ENCODE data around the gene C1orf159.

The C1orf159 gene

GRCh38 chr1:1141911-1142250 lies 26.0 kb upstream of the C1orf159 start:
- no peak overlapping the region for H3K4me3 ChIP-seq (ENCODE audit: insufficient read depth in 1 of 2, low read depth in 1 of 2, low read length in 2 of 2)
- no peak overlapping the region for H2BK12ac ChIP-seq (ENCODE audit: low read length in 2 of 2)

DNA sequence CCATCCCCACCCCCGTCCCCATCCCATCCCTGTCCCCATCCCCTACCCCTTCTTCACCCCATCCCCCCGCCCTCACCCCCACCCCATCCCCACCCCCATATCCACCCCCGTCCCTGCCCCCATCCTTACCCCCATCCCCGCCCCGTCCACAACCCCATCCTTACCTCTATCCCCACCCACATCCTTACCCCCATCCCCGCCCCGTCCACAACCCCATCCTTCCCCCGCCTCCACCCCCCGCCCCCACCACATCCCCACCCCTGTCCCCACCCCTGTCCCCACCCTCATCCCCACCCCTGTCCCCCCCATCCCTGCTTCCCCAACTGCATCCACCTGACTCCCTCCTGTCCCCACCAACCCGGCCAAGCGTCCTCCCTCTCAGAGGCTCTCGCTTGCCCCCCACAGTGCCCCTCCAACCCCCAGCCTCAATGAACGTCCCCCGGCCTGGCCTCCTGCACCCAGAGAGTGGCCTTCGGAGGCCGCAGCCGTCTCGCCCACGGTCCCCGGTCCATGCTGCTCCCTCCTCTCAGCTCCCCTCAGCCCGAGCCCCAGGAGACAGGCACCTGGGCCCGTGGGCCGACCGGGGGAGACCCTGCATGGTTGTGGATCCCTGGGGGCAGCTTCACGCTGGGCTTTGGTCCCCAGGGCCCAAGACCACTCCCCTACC lies 25.5 kb upstream of the C1orf159 start:
- no peak overlapping the region for H3K14ac ChIP-seq (ENCODE audit: low read length in 2 of 2)
- WGBS = 70% methylated on average over 16 of the region's 25 CpGs
- no peak overlapping the region for H2AFZ ChIP-seq (ENCODE audit: low read depth, low read length)
- H4K91ac ChIP-seq (ENCODE audit: low read length) = no peak overlapping the region
- no peak overlapping the region for H3K9ac ChIP-seq (ENCODE audit: low read length)
- peaks cover 4% of the 10 kb centered on the region for H3K79me1 ChIP-seq (replicated peaks; ENCODE audit: low read length, poor library complexity, severe bottlenecking)
- H3K4me2 ChIP-seq (ENCODE audit: low read length, poor library complexity, severe bottlenecking) = no peak overlapping the region
- H3K4me1 ChIP-seq (ENCODE audit: control insufficient read depth, insufficient read depth, low read depth, low read length) = peaks cover 21% of the 10 kb centered on the region
- no peaks in the 10 kb centered on the region for H3K9me3 ChIP-seq (ENCODE audit: control insufficient read depth, low read length)
- no peak for DNase-seq
- no peak overlapping the region for H2BK120ac ChIP-seq (ENCODE audit: low read depth, low read length)
- H4K8ac ChIP-seq (ENCODE audit: low read length) = no peak overlapping the region
- H3K36me3 ChIP-seq (ENCODE audit: control insufficient read depth in 1 of 2, insufficient read depth in 2 of 2, low read depth in 1 of 2, low read length in 2 of 2) = peaks cover 0 to 24% of the 10 kb centered on the region in 2 experiments
- H3K18ac ChIP-seq (ENCODE audit: low read depth in 1 of 2, low read length in 2 of 2) = no peak overlapping the region
- no peak overlapping the region for H2BK15ac ChIP-seq (ENCODE audit: low read depth, poor library complexity, severe bottlenecking)
- no peak overlapping the region for H3K4me3 ChIP-seq (ENCODE audit: insufficient read depth in 1 of 2, low read depth in 1 of 2, low read length in 2 of 2)
- H3K4ac ChIP-seq (ENCODE audit: low read depth in 1 of 2, low read length in 2 of 2) = no peak overlapping the region
- no peak overlapping the region for H3K27ac ChIP-seq (ENCODE audit: low read length, poor library complexity, severe bottlenecking)
- no peak overlapping the region for H2BK12ac ChIP-seq (ENCODE audit: low read length in 2 of 2)
- H2AK5ac ChIP-seq (ENCODE audit: low read length, severe bottlenecking) = peak overlapping the region; percentile 89
- H2BK5ac ChIP-seq (ENCODE audit: low read depth, low read length, poor library complexity, severe bottlenecking) = no peak overlapping the region
- no peak overlapping the region for H3K23ac ChIP-seq (ENCODE audit: low read length in 2 of 2)
- H3K27me3 ChIP-seq (ENCODE audit: control insufficient read depth in 1 of 2, insufficient read depth in 1 of 2, low read length in 2 of 2) = peaks cover 3 to 43% of the 10 kb centered on the region in 2 experiments

More at GRCh38 chr1:1141911-1142250, 26.0 kb upstream of the C1orf159 start:
- Histone ChIP-seq H4K8ac (ENCODE audit: low read length) (no peak overlapping the region), H3K79me1 (replicated peaks; ENCODE audit: low read length, poor library complexity, severe bottlenecking) (peaks cover 4% of the 10 kb centered on the region), H3K23ac (ENCODE audit: low read length in 2 of 2) (no peak overlapping the region), H3K9me3 (ENCODE audit: control insufficient read depth, low read length) (no peaks in the 10 kb centered on the region), H2AK5ac (ENCODE audit: low read length, severe bottlenecking) (peak overlapping the region; percentile 89), H3K4ac (ENCODE audit: low read depth in 1 of 2, low read length in 2 of 2) (no peak overlapping the region), H3K27ac (ENCODE audit: low read length, poor library complexity, severe bottlenecking) (no peak overlapping the region), H3K4me2 (ENCODE audit: low read length, poor library complexity, severe bottlenecking) (no peak overlapping the region), H3K18ac (ENCODE audit: low read depth in 1 of 2, low read length in 2 of 2) (no peak overlapping the region), H3K14ac (ENCODE audit: low read length in 2 of 2) (no peak overlapping the region), H4K91ac (ENCODE audit: low read length) (no peak overlapping the region), H3K4me1 (ENCODE audit: control insufficient read depth, insufficient read depth, low read depth, low read length) (peaks cover 21% of the 10 kb centered on the region), H2AFZ (ENCODE audit: low read depth, low read length) (no peak overlapping the region), H3K9ac (ENCODE audit: low read length) (no peak overlapping the region), H3K27me3 (ENCODE audit: control insufficient read depth in 1 of 2, insufficient read depth in 1 of 2, low read length in 2 of 2) (peaks cover 3 to 42% of the 10 kb centered on the region in 2 experiments), H3K36me3 (ENCODE audit: control insufficient read depth in 1 of 2, insufficient read depth in 2 of 2, low read depth in 1 of 2, low read length in 2 of 2) (peaks cover 0 to 24% of the 10 kb centered on the region in 2 experiments), H2BK5ac (ENCODE audit: low read depth, low read length, poor library complexity, severe bottlenecking) (no peak overlapping the region), H2BK15ac (ENCODE audit: low read depth, poor library complexity, severe bottlenecking) (no peak overlapping the region), H2BK120ac (ENCODE audit: low read depth, low read length) (no peak overlapping the region)
- no peak for DNase-seq
- 76% methylated on average over 15 of the region's 15 CpGs for WGBS

- H4K8ac ChIP-seq (ENCODE audit: low read length) = no peak overlapping the region
- H3K23ac ChIP-seq (ENCODE audit: low read length in 2 of 2) = no peak overlapping the region
- peaks cover 0 to 20% of the 10 kb centered on the region in 2 experiments for H3K36me3 ChIP-seq (ENCODE audit: control insufficient read depth in 1 of 2, insufficient read depth in 2 of 2, low read depth in 1 of 2, low read length in 2 of 2)
- peaks cover 3 to 44% of the 10 kb centered on the region in 2 experiments for H3K27me3 ChIP-seq (ENCODE audit: control insufficient read depth in 1 of 2, insufficient read depth in 1 of 2, low read length in 2 of 2)
- 86% methylated on average over 12 of the region's 18 CpGs for WGBS
- no peak overlapping the region for H2AK5ac ChIP-seq (ENCODE audit: low read length, severe bottlenecking)
- H2BK5ac ChIP-seq (ENCODE audit: low read depth, low read length, poor library complexity, severe bottlenecking) = no peak overlapping the region
- H3K4ac ChIP-seq (ENCODE audit: low read depth in 1 of 2, low read length in 2 of 2) = no peak overlapping the region
- H3K79me1 ChIP-seq (replicated peaks; ENCODE audit: low read length, poor library complexity, severe bottlenecking) = peaks cover 4% of the 10 kb centered on the region
- no peak overlapping the region for H2AFZ ChIP-seq (ENCODE audit: low read depth, low read length)
- H4K91ac ChIP-seq (ENCODE audit: low read length) = no peak overlapping the region
- H3K4me3 ChIP-seq (ENCODE audit: insufficient read depth in 1 of 2, low read depth in 1 of 2, low read length in 2 of 2) = no peak overlapping the region
- H3K4me1 ChIP-seq (ENCODE audit: control insufficient read depth, insufficient read depth, low read depth, low read length) = peaks cover 22% of the 10 kb centered on the region
- H3K9me3 ChIP-seq (ENCODE audit: control insufficient read depth, low read length) = no peaks in the 10 kb centered on the region
- no peak for DNase-seq
- H2BK12ac ChIP-seq (ENCODE audit: low read length in 2 of 2) = no peak overlapping the region
- no peak overlapping the region for H3K27ac ChIP-seq (ENCODE audit: low read length, poor library complexity, severe bottlenecking)
- no peak overlapping the region for H2BK15ac ChIP-seq (ENCODE audit: low read depth, poor library complexity, severe bottlenecking)
- no peak overlapping the region for H3K4me2 ChIP-seq (ENCODE audit: low read length, poor library complexity, severe bottlenecking)
- no peak overlapping the region for H2BK120ac ChIP-seq (ENCODE audit: low read depth, low read length)
- no peak overlapping the region for H3K14ac ChIP-seq (ENCODE audit: low read length in 2 of 2)
- H3K9ac ChIP-seq (ENCODE audit: low read length) = no peak overlapping the region
- H3K18ac ChIP-seq (ENCODE audit: low read depth in 1 of 2, low read length in 2 of 2) = no peak overlapping the region
Observed at GRCh38 chr1:1140673-1141072, 24.8 kb upstream of the C1orf159 start.

GRCh38 chr1:1137256-1138045 lies 21.6 kb upstream of the C1orf159 start:
- H2BK12ac ChIP-seq (ENCODE audit: low read length in 2 of 2) = no peak overlapping the region
- no peak overlapping the region for H4K8ac ChIP-seq (ENCODE audit: low read length)
- H3K4ac ChIP-seq (ENCODE audit: low read depth in 1 of 2, low read length in 2 of 2) = no peak overlapping the region
- H2BK120ac ChIP-seq (ENCODE audit: low read depth, low read length) = no peak overlapping the region
- no peak for DNase-seq
- H2BK15ac ChIP-seq (ENCODE audit: low read depth, poor library complexity, severe bottlenecking) = no peak overlapping the region
- peaks cover 42% of the 10 kb centered on the region for H3K4me1 ChIP-seq (ENCODE audit: control insufficient read depth, insufficient read depth, low read depth, low read length)
- no peak overlapping the region for H3K23ac ChIP-seq (ENCODE audit: low read length in 2 of 2)
- H3K4me2 ChIP-seq (ENCODE audit: low read length, poor library complexity, severe bottlenecking) = no peak overlapping the region
- no peak overlapping the region for H2BK5ac ChIP-seq (ENCODE audit: low read depth, low read length, poor library complexity, severe bottlenecking)
- H3K4me3 ChIP-seq (ENCODE audit: insufficient read depth in 1 of 2, low read depth in 1 of 2, low read length in 2 of 2) = no peak overlapping the region
- no peak overlapping the region for H3K14ac ChIP-seq (ENCODE audit: low read length in 2 of 2)
- H2AFZ ChIP-seq (ENCODE audit: low read depth, low read length) = no peak overlapping the region
- no peaks in the 10 kb centered on the region for H3K9me3 ChIP-seq (ENCODE audit: control insufficient read depth, low read length)
- H3K27me3 ChIP-seq (ENCODE audit: control insufficient read depth in 1 of 2, insufficient read depth in 1 of 2, low read length in 2 of 2) = peaks cover 3 to 49% of the 10 kb centered on the region in 2 experiments
- H3K18ac ChIP-seq (ENCODE audit: low read depth in 1 of 2, low read length in 2 of 2) = no peak overlapping the region
- H3K9ac ChIP-seq (ENCODE audit: low read length) = no peak overlapping the region
- peaks cover 0 to 10% of the 10 kb centered on the region in 2 experiments for H3K36me3 ChIP-seq (ENCODE audit: control insufficient read depth in 1 of 2, insufficient read depth in 2 of 2, low read depth in 1 of 2, low read length in 2 of 2)
- H4K91ac ChIP-seq (ENCODE audit: low read length) = no peak overlapping the region
- no peak overlapping the region for H2AK5ac ChIP-seq (ENCODE audit: low read length, severe bottlenecking)
- H3K79me1 ChIP-seq (replicated peaks; ENCODE audit: low read length, poor library complexity, severe bottlenecking) = peaks cover 9% of the 10 kb centered on the region
- 23% methylated on average over 28 of the region's 36 CpGs for WGBS
- H3K27ac ChIP-seq (ENCODE audit: low read length, poor library complexity, severe bottlenecking) = no peak overlapping the region
